OCI-LY3 (cell line): Measurements from ENCODE around the gene SPSB1.

Experiments used
- H2AFZ ChIP-seq: fragments of 200-600, 300-600 bp; shearing (Covaris generic); 2 replicates; pipeline ENCODE4 v1.6.0; 2014; ENCODE audit warnings: antibody characterized with exemption, low read depth, low read length
- H3K27ac ChIP-seq: fragments of 200-600, 300-600 bp; sonication (generic); 2 replicates; pipeline ENCODE4 v1.5.1; 2014; ENCODE audit warnings: mild to moderate bottlenecking, low read length, moderate library complexity, mixed read lengths
- H3K27me3 ChIP-seq: fragments of 200-600, 300-600 bp; sonication (generic); 2 replicates; pipeline ENCODE4 v1.6.1; 2014; ENCODE audit warnings: low read depth, low read length, mixed read lengths
- H3K36me3 ChIP-seq: fragments of 200-600, 300-600 bp; sonication (generic); replicated peaks from 2 replicates; pipeline ENCODE3; 2014; ENCODE audit warnings: low read depth, low read length, mixed read lengths
- H3K4me1 ChIP-seq: fragments of 300-600, 200-600 bp; sonication (generic); 2 replicates; pipeline ENCODE4 v1.6.1; 2014; ENCODE audit warnings: low read length, mixed read lengths
- H3K4me2 ChIP-seq: fragments of 200-600, 300-600 bp; sonication (generic); 2 replicates; pipeline ENCODE4 v1.6.1; 2014; ENCODE audit warnings: low read length, mixed read lengths
- H3K4me3 ChIP-seq: fragments of 300-600, 200-600 bp; sonication (generic); 2 replicates; pipeline ENCODE4 v1.5.1; 2014; ENCODE audit warnings: antibody characterized with exemption, mild to moderate bottlenecking, low read length, moderate library complexity
- H3K79me2 ChIP-seq: fragments of 300-600, 200-600 bp; shearing (Covaris generic); 2 replicates; pipeline ENCODE4 v1.6.1; 2014; ENCODE audit warnings: mild to moderate bottlenecking, low read length, mixed read lengths
- H3K9ac ChIP-seq: fragments of 300-600, 200-600 bp; shearing (Covaris generic); 2 replicates; pipeline ENCODE4 v1.6.0; 2014; ENCODE audit warnings: mild to moderate bottlenecking, low read length, moderate library complexity
- H3K9me3 ChIP-seq: fragments of 200-600, 300-600 bp; shearing (Covaris generic); 2 replicates; pipeline ENCODE4 v1.6.1; 2014; ENCODE audit warnings: low read length, mixed read lengths; ENCODE audit not compliant: insufficient read depth
- H4K20me1 ChIP-seq: fragments of 200-600, 300-600 bp; sonication (generic); 2 replicates; pipeline ENCODE4 v1.6.1; 2016; ENCODE audit warnings: low read length, mixed read lengths; ENCODE audit not compliant: insufficient read depth
- EZH2phosphoT487 ChIP-seq: fragments of 200-600 bp; shearing (Covaris generic); IDR thresholded peaks from 2 replicates; pipeline ENCODE4 v1.6.1; 2018; ENCODE audit warnings: antibody characterized with exemption, mixed run types, low read depth
- TF ChIP-seq, protein P1 (sequence below): fragments of 200-600, 300-600 bp; sonication (generic); IDR thresholded peaks from 2 replicates; pipeline ENCODE4 v1.5.1; 2014; ENCODE audit warnings: antibody characterized with exemption, low read length, low read depth

Gene SPSB1

DNA sequence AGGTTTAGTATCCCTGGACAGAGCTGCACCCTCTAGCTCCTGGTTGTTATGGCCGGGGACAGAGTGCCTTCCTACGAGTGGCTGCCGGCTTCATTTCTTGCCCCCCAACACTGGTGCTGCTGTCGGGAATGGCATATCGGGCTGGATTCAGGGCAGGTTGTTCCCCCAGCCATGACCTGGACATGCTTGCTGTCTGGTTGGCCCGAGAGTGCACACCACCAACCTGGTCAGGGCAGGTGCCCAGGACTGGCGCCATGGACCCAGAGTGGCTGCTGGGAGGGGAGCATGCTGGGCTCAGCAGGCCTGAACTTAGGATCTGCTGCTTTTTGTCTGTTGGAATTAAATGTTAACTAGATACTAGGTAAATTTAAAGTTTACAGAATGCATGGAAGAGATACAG lies 36.4 kb upstream of the SPSB1 start:
- H3K79me2 ChIP-seq = peaks cover 21% of the 10 kb centered on the region
- H3K27ac ChIP-seq = no peak overlapping the region
- H3K4me1 ChIP-seq = no peaks in the 10 kb centered on the region
- peaks cover 15% of the 10 kb centered on the region; the same call in 1 of the 2 replicates for H3K9me3 ChIP-seq
- H3K4me2 ChIP-seq = no peak overlapping the region
- H3K9ac ChIP-seq = no peak overlapping the region
- no peak overlapping the region for H3K4me3 ChIP-seq
- H3K27me3 ChIP-seq = no peaks in the 10 kb centered on the region
- TF ChIP-seq, protein P1, sequence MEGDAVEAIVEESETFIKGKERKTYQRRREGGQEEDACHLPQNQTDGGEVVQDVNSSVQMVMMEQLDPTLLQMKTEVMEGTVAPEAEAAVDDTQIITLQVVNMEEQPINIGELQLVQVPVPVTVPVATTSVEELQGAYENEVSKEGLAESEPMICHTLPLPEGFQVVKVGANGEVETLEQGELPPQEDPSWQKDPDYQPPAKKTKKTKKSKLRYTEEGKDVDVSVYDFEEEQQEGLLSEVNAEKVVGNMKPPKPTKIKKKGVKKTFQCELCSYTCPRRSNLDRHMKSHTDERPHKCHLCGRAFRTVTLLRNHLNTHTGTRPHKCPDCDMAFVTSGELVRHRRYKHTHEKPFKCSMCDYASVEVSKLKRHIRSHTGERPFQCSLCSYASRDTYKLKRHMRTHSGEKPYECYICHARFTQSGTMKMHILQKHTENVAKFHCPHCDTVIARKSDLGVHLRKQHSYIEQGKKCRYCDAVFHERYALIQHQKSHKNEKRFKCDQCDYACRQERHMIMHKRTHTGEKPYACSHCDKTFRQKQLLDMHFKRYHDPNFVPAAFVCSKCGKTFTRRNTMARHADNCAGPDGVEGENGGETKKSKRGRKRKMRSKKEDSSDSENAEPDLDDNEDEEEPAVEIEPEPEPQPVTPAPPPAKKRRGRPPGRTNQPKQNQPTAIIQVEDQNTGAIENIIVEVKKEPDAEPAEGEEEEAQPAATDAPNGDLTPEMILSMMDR = no peak
- no peak for TF ChIP-seq EZH2phosphoT487
- peaks cover 9% of the 10 kb centered on the region for H3K36me3 ChIP-seq
- H4K20me1 ChIP-seq = no peaks in the 10 kb centered on the region; the same call in 1 of the 2 replicates
- no peak overlapping the region for H2AFZ ChIP-seq

DNA sequence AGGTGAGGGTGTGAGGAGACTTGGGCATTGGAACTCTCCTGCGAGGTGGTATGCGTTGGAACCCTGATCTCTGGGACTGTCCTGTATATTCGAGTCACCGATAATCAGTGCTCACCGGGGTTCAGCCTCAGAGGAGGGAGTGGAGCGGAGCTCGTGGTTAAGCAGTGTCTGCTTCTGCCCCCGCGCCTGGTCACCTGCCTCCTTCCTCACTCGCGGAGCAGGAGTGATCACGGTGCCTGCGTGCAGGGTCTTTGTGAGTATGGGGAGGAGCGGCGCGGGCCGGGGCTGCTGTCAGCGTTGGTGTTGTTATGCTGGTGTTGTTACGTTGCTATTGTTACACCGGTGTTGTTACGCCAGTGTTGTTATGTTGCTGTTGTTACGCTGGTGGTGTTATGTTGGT lies 34.8 kb upstream of the SPSB1 start:
- Histone ChIP-seq H2AFZ (no peak overlapping the region), H3K27me3 (no peaks in the 10 kb centered on the region), H3K4me2 (no peak overlapping the region), H3K9ac (no peak overlapping the region), H3K4me3 (no peak overlapping the region), H3K9me3 (peaks cover 15% of the 10 kb centered on the region; the same call in 1 of the 2 replicates), H3K4me1 (no peaks in the 10 kb centered on the region), H3K36me3 (peaks cover 9% of the 10 kb centered on the region), H3K27ac (no peak overlapping the region), H4K20me1 (no peaks in the 10 kb centered on the region; the same call in 1 of the 2 replicates), H3K79me2 (peaks cover 21% of the 10 kb centered on the region)
- TF ChIP-seq, protein P1 = no peak
- TF ChIP-seq EZH2phosphoT487 = no peak

DNA sequence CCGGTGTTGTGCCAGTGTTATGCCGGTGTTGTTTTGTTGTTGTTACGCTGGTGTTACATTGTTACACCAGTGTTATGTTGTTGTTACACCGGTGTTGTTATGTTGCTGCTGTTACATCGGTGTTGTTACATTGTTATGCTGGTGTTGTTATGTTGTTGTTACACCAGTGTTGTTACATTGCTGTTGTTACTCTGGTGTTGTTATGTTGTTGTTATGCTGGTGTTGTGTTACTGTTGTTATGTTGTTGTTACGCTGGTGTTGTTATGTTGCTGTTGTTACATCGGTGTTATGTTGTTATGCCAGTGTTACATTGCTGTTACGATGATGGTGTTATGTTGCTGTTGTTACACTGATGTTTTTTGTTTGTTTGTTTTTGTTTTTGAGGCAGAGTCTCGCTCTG lies 34.1 kb upstream of the SPSB1 start:
- no peaks in the 10 kb centered on the region for H3K27me3 ChIP-seq
- no peaks in the 10 kb centered on the region for H3K4me1 ChIP-seq
- H3K79me2 ChIP-seq = peaks cover 21% of the 10 kb centered on the region
- peaks cover 9% of the 10 kb centered on the region for H3K36me3 ChIP-seq
- no peaks in the 10 kb centered on the region; the same call in 1 of the 2 replicates for H4K20me1 ChIP-seq
- H3K27ac ChIP-seq = no peak overlapping the region
- H3K4me2 ChIP-seq = no peak overlapping the region
- H3K4me3 ChIP-seq = no peak overlapping the region
- no peak for TF ChIP-seq EZH2phosphoT487
- TF ChIP-seq, protein P1 = no peak
- no peak overlapping the region for H3K9ac ChIP-seq
- H3K9me3 ChIP-seq = peaks cover 15% of the 10 kb centered on the region; the same call in 1 of the 2 replicates
- H2AFZ ChIP-seq = no peak overlapping the region

DNA sequence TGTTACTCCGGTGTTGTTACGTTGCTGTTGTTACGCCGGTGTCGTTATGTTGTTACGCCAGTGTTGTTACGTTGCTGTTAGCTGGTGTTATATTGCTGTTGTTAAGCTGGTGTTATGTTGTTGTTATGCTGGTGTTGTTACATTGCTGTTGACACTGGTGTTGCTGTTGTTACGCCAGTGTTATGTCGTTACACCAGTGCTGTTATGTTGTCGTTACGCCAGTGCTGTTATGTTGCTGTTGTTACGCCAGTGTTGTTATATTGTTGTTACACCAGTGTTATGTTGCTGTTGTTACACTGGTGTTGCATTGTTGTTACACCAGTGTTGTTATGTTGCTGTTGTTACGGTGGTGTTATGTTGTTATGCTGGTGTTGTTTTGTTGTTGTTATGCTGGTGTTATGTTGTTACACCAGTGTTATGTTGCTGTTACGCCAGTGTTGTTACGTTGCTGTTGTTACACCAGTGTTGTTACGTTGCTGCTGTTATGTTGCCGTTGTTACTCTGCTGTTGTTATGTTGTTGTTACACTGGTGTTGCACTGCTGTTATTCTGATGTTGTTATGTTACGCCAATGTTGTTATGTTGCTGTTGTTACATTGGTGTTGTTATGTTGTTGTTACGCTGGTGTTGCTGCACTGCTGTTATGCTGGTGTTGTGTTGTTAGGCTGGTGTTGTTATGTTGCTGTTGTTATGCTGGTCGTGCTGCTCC lies 32.5 kb upstream of the SPSB1 start:
- H3K36me3 ChIP-seq = peaks cover 9% of the 10 kb centered on the region
- H4K20me1 ChIP-seq = no peaks in the 10 kb centered on the region; the same call in 1 of the 2 replicates
- peaks cover 21% of the 10 kb centered on the region for H3K79me2 ChIP-seq
- peaks cover 15% of the 10 kb centered on the region; the same call in 1 of the 2 replicates for H3K9me3 ChIP-seq
- H3K4me2 ChIP-seq = no peak overlapping the region
- no peak overlapping the region for H3K27ac ChIP-seq
- H3K4me3 ChIP-seq = no peak overlapping the region
- H3K27me3 ChIP-seq = no peaks in the 10 kb centered on the region
- H3K4me1 ChIP-seq = no peaks in the 10 kb centered on the region
- TF ChIP-seq EZH2phosphoT487 = no peak
- TF ChIP-seq, protein P1 = no peak
- no peak overlapping the region for H2AFZ ChIP-seq
- no peak overlapping the region for H3K9ac ChIP-seq
